ENCODE results near the gene SLC6A1. TPM values are rescaled to one million over a fixed set of nuclear protein-coding genes. Genes with fewer than 3 reads are reported as not detected.

SLC6A1 gene
- total and polyA plus RNA-seq, 2 of the 4 experiments (the other 2 are of a cell fraction) = 0.02 TPM; not detected in 1

- no peak overlapping the region for H3K4me2 ChIP-seq (ENCODE audit: low read depth, low read length)
- H2AK5ac ChIP-seq (ENCODE audit: low read depth, low read length) = no peak overlapping the region
- BruUV-seq (replicated peaks) = no TSS peak
- ChIA-PET CTCF (no interaction called here), POLR2A (ENCODE audit: unreplicated experiment) (no interaction called here)
- H3K23ac ChIP-seq (ENCODE audit: low read depth, low read length) = no peak overlapping the region
- TF ChIP-seq RFX5 (IDR thresholded peaks at IDR 0.05; ENCODE audit: low read depth, low read length) (no peak), MXI1 (IDR thresholded peaks at IDR 0.05; ENCODE audit: borderline replicate concordance, low read depth, low read length) (no peak), USF2 (IDR thresholded peaks at IDR 0.05; ENCODE audit: low read depth, low read length) (no peak), MAFK (IDR thresholded peaks at IDR 0.05; ENCODE audit: low read depth, low read length) (no peak), CTCF (conservative IDR thresholded peaks at IDR 0.05; ENCODE audit: low read depth, low read length) (no peak), CHD1 (IDR thresholded peaks at IDR 0.05; ENCODE audit: low read depth, low read length) (no peak), ELK1 (IDR thresholded peaks at IDR 0.05; ENCODE audit: borderline replicate concordance, low read depth, low read length) (no peak), MAZ (IDR thresholded peaks at IDR 0.05; ENCODE audit: borderline replicate concordance, low read depth, low read length) (no peak), CEBPB (IDR thresholded peaks at IDR 0.05; ENCODE audit: low read depth, low read length) (no peak), NFE2L2 (IDR thresholded peaks at IDR 0.05; ENCODE audit: low read depth, low read length) (no peak), RCOR1 (IDR thresholded peaks at IDR 0.05; ENCODE audit: insufficient replicate concordance, low read length) (no peak), POLR2A (IDR thresholded peaks at IDR 0.05; ENCODE audit: low read depth, low read length) (no peak), RAD21 (IDR thresholded peaks at IDR 0.05; ENCODE audit: low read length) (no peak), SMC3 (IDR thresholded peaks at IDR 0.05; ENCODE audit: low read depth, low read length) (no peak), BHLHE40 (IDR thresholded peaks at IDR 0.05; ENCODE audit: low read depth, low read length) (no peak), FOS (IDR thresholded peaks at IDR 0.05; ENCODE audit: low read depth, low read length) (no peak)
- H3K56ac ChIP-seq (ENCODE audit: extremely low read depth, insufficient read depth, low read length) = no peak overlapping the region
- H2BK5ac ChIP-seq (ENCODE audit: low read depth, low read length, poor library complexity, severe bottlenecking) = no peak overlapping the region
- H3K9ac ChIP-seq (ENCODE audit: low read depth, low read length) = no peak overlapping the region
- H3K18ac ChIP-seq (ENCODE audit: low read depth, low read length) = no peak overlapping the region
- H2AFZ ChIP-seq (replicated peaks; ENCODE audit: low read length, poor library complexity) = no peak overlapping the region
- no peak overlapping the region for H3K27ac ChIP-seq (ENCODE audit: insufficient read depth, low read length)
- H4K5ac ChIP-seq (ENCODE audit: low read depth, low read length) = no peak overlapping the region
- in situ Hi-C loops (cut with MboI; ENCODE audit: low sequenced_read_pairs) = no loop called here
- H2BK15ac ChIP-seq (ENCODE audit: low read depth, low read length) = no peak overlapping the region
- no peak overlapping the region for H3K4ac ChIP-seq (ENCODE audit: low read depth, low read length)
- H4K8ac ChIP-seq (ENCODE audit: low read depth in 2 of 2, low read length in 2 of 2) = no peak overlapping the region
- no peak overlapping the region for H2AK9ac ChIP-seq (replicated peaks; ENCODE audit: low read depth, low read length, poor library complexity)
- no peak overlapping the region for H2BK120ac ChIP-seq (ENCODE audit: low read depth, low read length)
- H4K91ac ChIP-seq (ENCODE audit: insufficient read depth, low read depth, low read length) = no peak overlapping the region
- no peaks in the 10 kb centered on the region for H3K36me3 ChIP-seq (ENCODE audit: control insufficient read depth, insufficient read depth, low read length)
- ATAC-seq (ENCODE audit: low read depth) = no peak
- no peaks in the 10 kb centered on the region for H3K9me1 ChIP-seq (ENCODE audit: insufficient read depth, low read length)
- no peak overlapping the region for H3K4me3 ChIP-seq (ENCODE audit: insufficient read depth, low read depth, low read length)
- no peaks in the 10 kb centered on the region for H3K4me1 ChIP-seq (ENCODE audit: control insufficient read depth, insufficient read depth, low read length)
- intact Hi-C loops (cut with micrococcal nuclease) = no loop called here
- no peak overlapping the region for H2BK20ac ChIP-seq (ENCODE audit: low read depth, low read length)
- no peaks in the 10 kb centered on the region for H3K79me1 ChIP-seq (ENCODE audit: low read depth in 1 of 2, low read length in 2 of 2)
- peaks cover 7% of the 10 kb centered on the region for H3K9me3 ChIP-seq (ENCODE audit: control insufficient read depth, insufficient read depth, low read length)
- H3K27me3 ChIP-seq (ENCODE audit: control insufficient read depth, insufficient read depth, low read length) = peaks cover 4% of the 10 kb centered on the region
- H3K14ac ChIP-seq (replicated peaks; ENCODE audit: low read depth, low read length) = no peak overlapping the region
- 89% methylated on average over 8 of the region's 26 CpGs; no CpG with 5 or more reads in 1 of the 2 experiments for WGBS, 2 experiments (ENCODE audit: extremely low coverage in 2 of 2, insufficient read length in 1 of 2)
- dilution Hi-C loops (cut with HindIII; ENCODE audit: low sequenced_read_pairs, unreplicated experiment) = no loop called here
- DNase-seq = no peak
- no peaks in the 10 kb centered on the region for H4K20me1 ChIP-seq (ENCODE audit: insufficient read depth, low read length)
Observed at GRCh38 chr3:11071096-11071755, 78.7 kb downstream of the SLC6A1 start.

All from IMR-90 (cell line).